HG03135 (cell line): ENCODE results near the gene WFDC9.
"Not testable (repeated sequence)": the region's sequence is repeated elsewhere in the genome, so short reads cannot be mapped to it uniquely, and the experiment has no call there.

ENCODE experiments used
- ATAC-seq: cut with Tn5 transposase; IDR thresholded peaks from one replicate; pipeline ENCODE4 v1.9.1; 2021; ENCODE audit warnings: mild to moderate bottlenecking, moderate library complexity; ENCODE audit not compliant: unreplicated experiment

Gene WFDC9

GRCh38 chr20:45593498-45593897 is 37.6 kb downstream of the WFDC9 start:
- ATAC-seq, result no peak

DNA sequence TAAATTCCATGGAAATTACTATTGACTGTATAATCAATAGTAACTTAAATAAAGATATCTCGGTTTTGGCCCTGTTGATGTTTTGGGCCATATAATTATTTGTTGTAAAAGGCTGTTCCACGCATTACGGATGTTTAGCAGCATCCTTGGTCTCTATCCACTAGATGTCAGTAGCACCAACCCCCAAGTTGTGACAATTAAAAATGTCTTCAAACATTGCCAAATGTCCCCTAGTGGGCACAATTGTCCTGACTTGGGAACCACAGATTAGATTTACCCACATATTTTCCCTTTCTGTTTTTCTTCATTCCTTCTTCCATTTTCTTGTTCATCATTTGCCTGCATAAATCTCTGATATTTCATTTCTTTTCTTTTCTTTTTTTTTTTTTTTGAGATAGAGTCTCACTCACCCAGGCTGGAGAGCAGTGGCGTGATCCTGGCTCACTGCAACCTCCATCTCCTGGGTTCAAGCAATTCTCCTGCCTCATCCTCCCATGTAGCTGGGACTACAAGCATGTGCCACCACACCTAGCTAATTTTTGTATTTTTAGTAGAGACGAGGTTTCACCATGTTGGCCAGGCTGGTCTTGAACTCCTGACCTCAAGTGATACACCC is 38.4 kb downstream of the WFDC9 start:
- ATAC-seq, result no peak

- no peak for ATAC-seq
These were observed 41.4 kb downstream of the WFDC9 start for GRCh38 chr20:45589725-45590124.

- no peak for ATAC-seq
These were observed 42.3 kb downstream of the WFDC9 start for GRCh38 chr20:45588800-45589199.

DNA sequence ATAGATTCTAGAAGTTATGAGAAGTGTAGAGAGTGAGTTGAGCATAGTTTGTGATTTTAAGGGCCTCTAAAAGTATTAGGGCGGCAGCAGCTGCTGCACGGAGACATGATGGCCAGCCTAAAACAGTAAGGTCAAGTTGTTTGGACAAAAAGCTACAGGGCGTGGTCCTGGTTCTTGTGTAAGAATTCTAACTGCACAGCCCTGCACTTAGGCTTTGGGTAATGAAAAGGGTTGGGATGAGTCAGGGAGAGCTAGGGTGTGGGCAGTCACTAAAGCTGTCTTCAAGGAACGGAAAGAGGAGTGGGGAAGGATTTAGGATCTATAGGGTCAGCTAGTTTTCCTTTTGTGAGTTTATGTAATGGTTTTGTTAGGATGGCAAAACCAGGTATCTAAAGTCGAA is 45.1 kb downstream of the WFDC9 start:
- ATAC-seq, result not testable (repeated sequence)

DNA sequence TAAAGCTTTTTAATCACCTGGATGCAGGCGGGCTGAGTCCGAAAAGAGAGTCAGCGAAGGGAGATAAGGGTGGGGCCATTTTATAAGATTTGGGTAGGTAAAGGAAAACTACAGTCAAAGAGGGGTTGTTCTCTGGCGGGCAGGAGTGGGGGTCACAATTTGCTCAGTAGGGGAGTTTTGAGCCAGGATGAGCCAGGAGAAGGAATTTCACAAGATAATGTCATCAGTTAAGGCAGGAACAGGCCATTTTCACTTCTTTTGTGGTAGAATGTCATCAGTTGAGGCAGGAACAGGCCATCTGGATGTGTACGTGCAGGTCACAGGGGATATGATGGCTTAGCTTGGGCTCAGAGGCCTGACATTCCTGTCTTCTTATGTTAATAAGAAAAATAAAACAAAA is 46.8 kb downstream of the WFDC9 start:
- not testable (repeated sequence) for ATAC-seq

- no peak for ATAC-seq
These were observed 47.6 kb downstream of the WFDC9 start for GRCh38 chr20:45583502-45583901.

GRCh38 chr20:45581702-45582101 is 49.4 kb downstream of the WFDC9 start:
- ATAC-seq, result no peak

- ATAC-seq, result no peak
These were observed 51.9 kb downstream of the WFDC9 start, which contains the start of gene WFDC8 for GRCh38 chr20:45579184-45579583. TSS of gene WFDC8 (minus strand) at chr20:45579284. CDS start at chr20:45579247, 37 bp downstream.

GRCh38 chr20:45578231-45578630 is 52.9 kb downstream of the WFDC9 start:
- no peak for ATAC-seq

DNA sequence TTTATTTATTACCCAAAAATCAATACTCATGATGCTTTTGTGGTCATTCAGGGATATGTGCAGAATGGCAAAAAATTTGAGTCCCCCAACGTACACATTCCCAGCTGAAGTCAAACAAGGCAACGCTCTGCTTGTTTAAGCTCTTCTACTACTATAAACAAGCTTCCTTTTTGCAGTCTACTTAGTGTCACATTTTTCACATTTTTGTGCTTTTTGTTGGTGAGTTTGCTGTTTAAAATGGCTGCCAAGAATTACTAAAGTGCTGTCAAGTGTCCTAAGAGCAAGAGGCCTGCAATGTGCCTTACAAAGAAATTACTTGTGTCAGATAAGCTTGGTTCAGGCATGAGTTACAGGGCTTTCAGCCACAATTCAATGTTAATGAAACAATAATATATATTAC is 54.1 kb downstream of the WFDC9 start:
- no peak for ATAC-seq

DNA sequence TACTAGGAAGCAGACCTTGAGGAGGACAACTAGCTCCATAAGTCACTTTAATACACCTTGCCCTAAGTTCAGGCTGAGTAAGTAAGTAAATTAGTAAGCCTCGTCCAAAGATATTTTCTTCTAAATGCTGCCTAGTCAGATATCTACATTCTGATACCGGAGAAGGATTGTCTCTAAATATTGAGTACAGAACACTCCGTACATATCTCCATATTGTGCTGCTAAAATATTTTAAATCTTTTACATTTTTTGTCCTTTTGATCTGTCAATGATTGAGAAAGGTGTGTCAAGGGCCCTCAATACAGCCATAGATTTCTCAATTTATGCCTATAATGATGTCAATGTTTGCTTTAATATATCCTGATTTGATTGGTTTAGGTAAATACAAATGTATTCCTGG is 55.2 kb downstream of the WFDC9 start:
- no peak for ATAC-seq

- not testable (repeated sequence) for ATAC-seq
These were observed 61.4 kb downstream of the WFDC9 start for GRCh38 chr20:45569650-45570049.

DNA sequence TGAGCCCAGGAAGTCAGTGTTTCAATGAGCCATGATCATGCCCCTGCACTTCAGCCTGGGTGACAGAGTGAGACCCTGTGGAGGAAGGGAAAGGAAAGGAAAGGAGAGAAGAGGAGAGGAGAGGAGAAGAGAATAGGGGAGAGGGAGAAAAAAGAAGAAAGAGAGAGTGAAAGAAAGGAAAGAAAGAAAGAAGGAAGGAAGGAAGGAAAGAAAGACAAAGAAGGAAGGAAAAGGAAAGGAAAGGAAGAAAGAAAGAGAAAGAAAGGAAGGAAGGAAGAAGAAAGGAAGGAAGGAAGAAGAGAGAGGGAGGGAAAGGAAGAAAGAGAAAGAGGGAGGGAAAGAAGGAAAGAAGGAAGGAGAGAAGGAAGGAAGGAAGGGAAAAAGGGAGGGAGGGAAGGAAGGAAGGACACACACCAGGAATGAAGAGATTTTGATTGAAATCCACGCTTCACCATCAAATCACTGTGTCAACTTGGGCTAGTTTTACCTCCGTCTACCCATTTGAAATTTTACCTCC is 66.3 kb downstream of the WFDC9 start:
- ATAC-seq, result no peak
